ENCODE measurements around the gene CACNA1C.

The CACNA1C gene

DNA sequence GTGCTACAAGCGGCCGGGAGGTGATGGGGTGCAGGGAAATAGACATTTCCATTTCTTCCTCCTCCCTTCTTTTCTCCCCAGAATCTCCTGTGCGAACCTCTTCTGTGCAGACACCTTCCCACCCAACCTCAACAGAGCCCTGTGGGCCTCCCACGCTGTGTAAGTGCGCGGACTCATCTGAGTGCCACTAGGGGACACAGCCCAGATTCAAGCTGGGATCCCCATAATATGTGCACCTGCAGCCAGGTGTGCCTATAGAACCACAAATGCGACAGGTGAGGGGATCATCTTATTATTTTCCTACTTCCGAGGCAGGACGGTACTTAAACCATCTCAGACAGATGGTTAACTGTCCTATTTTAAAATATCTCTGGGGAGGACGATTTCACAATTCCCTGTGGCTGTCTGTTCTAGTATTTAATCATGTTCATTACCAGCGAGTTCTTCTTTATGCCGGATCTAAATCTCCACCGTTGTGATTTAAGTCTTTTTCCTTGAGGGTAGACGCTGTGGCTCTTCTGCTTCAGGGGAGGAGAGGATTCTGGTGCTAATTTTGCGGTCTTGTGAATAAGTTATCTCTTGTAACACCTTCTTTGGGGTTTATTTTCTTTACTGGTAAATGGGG is 17.2 kb upstream of the CACNA1C start:
- DNase-seq, result peak; percentile 9

DNA sequence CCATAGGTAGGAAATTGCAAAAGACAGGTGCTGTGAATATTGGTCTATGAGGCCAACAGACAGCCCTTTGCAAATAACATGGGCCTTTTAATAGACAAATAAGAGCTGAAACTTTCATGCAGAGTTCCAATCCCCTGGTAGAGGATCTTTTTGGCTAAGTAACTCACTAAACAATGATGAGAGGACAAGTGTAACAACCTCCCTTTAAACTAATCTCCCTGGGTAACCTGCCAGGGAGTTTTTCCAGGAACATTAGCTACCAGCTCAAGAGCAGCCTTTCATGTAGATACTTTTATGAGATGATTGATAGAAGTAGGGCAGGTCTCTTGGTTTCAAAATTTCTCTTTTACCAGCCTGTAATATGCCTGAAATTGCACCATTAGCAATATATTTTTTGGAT is 13.8 kb upstream of the CACNA1C start:
- no peak for DNase-seq

DNA sequence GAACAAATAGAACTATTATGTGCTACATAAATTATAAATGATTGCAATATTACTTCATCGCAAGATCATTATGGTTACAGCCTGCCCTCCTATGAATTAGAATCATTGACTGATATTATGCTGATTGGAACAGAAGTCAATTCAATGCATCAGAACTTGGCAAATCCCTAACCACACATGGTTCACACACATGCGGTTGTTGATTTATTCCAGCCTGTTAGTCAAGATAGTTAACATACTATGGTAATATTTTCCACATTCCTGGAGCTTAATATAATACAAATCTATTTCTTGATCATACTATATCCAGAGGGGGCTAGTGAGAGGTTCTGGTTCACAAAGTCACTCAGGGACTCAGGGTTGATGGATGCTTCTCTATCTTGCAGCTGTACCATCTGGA is 9.7 kb upstream of the CACNA1C start:
- DNase-seq, result no peak

DNA sequence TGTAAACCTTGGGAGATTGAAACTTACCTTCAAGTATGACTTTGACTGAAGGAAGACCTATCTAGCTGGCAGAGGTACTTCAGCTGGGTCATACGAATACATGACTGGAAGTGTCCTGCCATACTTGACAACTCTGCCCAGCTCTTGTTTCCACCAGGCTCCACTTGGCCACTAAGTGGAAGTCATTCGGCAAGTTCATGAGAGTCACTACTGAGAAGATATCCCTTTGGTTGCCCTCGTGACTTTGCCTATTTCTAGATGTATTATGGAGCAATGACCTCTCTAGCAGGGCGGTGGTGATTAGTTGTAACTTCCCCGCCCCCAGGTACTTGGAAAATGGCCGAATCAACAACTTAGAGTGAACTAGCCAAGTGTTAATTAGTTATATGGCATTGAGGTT is 8.6 kb upstream of the CACNA1C start:
- no peak for DNase-seq

DNA sequence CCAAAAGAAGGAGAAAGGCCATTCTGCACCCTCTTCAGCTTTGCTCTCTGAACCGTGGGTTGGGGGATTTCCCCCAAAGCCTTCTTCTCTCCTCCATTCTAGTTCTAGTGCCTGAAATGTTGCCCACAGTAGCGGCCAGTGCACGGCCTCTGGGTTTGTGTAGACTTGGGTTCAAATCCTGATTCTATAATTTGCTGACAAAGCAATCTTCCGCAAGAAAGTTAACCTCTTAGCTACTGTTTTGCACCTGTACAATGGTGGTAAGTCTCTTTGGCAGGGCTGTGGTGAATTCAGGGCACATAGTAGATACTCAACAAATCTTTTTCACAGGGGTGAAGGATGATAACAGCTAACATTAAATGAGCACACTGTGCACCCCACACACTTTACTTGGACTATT is 5.8 kb upstream of the CACNA1C start:
- DNase-seq, result no peak

DNA sequence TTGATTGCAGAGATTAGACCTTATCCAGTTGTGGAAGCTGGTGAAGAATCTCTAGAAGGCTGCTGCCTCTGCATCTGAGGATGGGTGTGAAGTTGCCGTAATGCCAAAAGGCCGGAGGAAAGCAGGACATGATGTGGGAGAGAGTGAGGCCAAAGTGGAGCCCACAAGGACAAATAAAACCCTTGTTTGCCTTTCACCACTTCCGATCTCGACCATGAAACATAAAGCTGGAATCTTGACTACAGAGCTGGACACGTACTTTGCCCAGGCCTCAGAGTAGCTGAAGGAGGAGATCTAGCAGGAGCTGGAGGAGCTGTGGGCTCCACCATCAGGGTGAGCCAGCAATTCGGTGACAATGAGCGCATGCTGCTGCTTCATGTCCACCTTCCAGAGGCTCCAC is 5.0 kb upstream of the CACNA1C start:
- no peak for DNase-seq

DNA sequence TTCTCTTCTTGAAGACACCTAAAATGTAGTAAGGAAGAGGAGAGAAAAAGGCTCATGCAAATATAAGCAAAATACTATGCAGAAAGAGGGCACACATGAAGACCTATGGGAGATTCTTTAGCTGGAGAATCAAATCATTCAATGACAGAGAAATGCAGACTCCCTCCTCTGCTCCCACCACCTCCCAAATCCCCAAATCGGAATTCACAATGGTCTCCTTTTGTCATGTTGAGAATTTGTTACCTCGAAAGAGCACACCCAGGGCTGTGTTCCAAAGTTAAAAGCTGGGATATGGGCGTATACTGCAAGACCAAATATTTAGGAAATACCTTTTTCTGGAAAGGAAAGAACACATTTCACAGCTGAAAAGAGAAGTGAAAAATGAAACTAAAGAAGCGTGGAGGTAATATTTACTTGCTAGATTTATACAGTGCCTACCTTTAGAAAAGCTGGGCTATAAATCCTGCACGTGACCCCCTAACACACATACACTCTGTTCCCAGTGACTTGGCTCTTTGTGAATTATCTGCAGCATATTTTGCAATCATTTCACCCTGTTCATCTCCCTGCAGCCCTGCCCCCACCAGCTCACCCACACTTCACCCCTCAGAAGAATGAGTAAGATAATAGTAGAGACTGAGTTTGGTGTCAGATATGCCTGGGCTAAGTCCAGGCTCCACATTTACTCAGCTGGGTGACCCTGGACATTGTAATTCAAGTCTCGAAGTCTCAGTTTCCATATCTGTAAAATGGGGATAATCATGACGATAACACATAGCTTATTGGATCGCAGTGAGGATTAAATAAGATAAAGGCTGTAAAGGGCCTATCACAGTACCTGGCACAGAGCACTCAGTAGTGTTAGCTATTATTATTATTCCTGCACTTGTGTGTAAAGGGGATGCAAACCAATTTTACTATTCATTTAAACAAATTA is 2.9 kb upstream of the CACNA1C start:
- DNase-seq, result no peak

DNA sequence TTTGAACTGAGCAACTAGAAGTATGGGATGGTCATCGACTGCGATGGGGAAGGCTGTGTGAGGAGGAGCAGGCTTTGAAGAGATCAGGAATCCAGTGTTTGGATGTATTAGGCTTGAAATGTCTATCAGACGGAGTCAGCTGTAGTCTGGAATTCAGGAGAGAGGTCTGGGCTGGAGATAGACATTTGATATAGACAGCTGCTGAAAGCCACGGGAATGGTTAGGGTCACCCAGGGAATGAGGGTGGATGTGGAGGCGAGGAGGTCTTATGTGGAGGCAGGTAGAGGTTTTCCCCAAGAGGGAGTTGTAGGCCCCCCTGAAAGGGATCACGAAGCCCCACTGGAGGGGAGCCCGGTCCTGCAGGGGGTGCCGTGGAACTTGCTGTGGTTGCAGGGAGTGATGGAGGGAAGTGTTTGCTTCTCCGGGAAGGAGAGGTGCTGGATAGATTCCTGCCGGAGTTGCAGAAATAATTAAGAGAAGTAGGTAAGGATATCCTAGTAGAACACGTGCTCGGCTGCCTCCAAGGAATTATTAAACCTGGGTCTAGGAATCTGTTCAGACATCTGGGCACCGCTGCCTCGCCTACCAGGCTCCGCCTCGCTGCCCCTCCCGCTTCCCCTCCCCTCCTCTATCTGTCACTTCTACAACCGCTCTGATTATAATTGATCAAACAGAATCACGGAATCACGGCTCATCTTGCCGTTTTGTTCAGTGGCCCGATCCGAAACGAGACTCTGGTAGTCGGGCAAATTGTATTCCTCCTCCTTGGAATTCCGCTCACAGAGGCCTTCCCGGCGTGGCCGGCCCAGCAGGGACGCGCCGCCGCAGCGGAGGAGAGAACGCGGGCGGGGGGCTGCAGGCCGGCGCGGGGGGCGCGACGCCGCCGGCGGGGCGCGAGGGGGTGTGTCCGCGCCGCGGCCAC is 826 bp upstream of the CACNA1C start:
- no peak for DNase-seq

DNA sequence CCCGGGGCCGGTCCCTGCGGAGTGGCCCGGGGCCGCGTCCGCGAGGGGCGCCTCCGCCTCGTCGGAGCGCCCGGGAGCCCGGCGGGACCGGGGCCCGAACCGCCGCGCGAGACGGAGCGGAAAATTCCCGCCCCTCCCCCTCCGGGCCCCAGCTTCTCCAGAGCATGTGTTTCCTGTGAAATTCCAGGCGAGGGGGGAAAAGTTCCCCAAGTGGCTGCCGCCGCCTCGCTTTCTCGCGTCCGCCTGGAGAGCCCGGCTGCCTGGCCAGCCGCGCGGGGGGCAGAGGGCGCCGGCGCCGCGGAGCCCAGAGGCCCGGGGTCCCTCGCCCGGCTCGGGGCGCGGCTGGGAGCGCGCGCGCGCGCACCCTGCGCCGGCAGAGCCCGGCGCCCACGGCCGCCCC is 904 bp downstream of the CACNA1C start:
- DNase-seq, result no peak

DNA sequence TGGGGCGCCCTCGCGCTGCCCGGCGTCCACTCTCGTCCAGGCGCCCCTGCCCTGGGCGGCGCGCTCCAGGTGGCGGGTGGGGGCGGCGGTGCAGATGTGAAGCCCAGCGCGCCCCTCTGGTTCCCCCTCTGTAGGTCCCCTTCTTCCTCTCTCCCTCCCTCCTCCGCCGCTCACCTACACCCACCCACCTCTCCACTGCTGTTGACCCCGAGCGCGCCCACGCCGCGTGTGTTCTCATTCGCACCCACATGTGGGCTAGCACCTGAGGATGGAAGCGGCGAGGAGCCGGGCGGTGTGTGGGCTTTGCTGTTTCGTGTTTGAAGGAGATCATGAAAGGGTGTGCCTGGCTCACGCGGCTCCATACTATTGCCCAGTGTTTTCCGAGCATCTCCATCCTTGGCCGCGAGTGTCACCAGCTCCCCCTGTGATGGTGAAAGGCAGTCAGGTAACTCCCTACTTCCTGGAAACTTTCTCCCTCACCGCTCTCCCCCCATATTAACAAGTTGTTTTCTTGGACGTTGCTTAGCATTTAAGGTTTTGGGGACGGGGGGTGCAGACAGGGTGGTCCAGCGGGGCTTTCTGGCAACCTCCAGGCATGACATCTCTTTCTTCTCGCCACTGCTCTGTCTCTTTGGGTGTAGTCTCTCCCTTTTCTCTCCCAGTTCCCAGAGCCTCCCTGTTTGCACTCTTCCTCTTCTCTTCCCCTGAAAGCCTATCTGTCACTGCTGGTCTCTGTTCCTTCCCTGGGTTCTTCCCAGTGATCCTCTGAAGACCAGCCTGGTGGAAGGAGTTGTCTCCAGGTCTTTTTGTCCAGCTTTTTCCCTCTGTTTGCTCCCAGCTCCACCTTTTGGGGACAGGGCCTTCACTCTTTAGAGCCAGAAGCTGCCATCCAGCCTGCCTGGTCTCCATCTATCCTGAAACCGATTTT is 1.6 kb downstream of the CACNA1C start:
- no peak for DNase-seq

DNA sequence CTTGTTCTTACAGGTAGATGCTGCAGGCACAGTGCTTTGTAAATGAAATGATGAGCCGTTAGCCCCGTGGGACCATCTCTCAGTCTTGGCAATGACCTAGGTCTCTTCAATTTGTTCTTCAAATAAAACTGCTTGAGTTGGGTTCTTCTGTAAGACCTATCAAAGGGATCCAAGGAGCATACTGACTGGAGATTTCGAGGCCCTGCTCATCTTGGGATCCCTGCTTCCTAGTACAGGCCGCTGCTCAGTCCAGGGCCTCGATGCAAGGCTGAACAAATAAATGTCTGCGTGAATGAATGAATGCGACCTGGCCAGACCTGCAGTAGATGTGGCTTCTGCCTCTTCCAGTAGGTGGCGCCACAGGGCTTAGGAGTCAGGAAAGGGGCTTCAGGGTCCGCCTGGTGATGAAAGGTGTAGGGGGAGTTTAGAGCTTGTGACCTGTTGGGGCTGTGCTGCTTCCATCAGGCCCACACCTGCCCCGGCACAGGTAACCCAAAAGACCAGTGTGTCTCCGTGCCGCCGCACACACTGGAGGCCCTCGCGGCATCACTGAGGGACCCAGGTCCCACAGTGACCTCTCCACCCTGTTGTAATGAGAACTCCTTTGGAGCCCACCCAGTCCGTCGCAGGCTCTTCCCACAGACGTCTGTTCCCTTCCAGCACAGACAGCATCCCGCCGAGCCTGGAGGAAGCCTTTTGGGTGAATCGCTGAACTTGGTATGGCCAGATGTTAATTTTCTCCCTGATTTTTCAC is 4.4 kb downstream of the CACNA1C start:
- peak; percentile 21 for DNase-seq

DNA sequence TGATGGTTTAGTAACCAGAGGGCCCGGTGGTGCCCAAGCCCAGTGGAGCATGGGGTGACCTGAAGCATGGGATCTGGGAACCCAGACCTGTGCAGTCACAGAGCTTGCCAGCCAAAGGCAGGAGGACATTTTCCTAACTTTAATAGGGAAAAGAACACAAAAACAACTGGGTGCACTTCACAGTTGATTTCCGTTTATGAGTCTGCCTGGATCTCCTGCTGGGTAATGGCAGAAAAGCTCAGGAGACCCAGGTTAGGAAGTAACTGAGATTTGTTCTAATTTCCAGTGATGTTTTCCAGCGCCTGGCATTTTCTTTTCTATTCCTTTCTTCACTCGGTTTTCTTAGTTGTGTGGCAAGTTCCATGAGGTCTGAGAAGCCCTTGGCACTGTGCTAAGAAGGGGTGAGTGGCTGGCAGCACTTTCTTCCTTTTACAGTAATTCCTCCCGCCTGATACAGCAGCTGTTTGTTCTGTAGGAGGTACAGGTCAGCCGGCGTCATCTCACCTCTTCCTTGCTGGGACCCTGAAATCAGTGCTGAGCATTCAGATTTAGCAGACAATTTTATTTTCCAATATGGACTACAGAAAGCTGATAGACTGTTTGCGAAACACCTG is 5.1 kb downstream of the CACNA1C start:
- no peak for DNase-seq

DNA sequence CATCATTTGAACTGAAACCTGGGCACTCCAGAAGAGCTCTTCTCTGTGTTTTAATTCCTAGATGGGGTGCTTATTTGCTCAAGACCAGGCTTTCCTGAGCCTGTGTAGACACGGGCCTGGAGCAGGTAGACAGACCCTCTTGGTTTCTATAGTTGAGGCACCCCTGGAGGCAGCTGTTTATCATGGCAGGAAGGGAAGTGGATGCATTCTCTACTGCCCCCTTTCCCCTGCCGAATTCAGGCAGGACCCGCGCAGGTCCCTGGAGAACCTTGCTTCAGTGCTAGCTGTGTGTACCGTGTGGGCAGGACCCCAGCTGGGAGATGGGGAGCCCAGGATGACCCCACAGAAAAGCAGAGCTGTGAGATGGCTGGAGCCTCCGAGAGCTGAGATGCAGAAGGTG is 6.0 kb downstream of the CACNA1C start:
- no peak for DNase-seq

DNA sequence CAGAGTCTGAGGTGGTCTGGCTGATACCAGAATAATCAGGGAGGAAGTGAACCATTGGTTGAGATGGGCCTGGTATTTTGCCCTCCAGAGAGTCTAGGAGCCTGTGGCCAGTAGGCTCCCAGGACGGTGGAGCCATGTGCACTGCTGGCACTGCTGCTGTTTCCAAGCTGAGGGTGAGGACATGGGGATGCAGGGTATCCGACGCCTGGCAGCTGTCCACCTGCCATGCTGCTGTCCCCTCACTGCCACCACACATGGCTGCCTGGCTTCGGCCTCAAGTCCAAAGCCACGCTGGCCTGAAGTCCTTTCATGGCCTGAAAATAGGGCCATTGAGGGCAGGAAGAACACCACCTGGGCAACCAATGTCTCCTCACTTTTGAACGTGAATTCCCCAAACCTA is 8.6 kb downstream of the CACNA1C start:
- DNase-seq, result no peak

DNA sequence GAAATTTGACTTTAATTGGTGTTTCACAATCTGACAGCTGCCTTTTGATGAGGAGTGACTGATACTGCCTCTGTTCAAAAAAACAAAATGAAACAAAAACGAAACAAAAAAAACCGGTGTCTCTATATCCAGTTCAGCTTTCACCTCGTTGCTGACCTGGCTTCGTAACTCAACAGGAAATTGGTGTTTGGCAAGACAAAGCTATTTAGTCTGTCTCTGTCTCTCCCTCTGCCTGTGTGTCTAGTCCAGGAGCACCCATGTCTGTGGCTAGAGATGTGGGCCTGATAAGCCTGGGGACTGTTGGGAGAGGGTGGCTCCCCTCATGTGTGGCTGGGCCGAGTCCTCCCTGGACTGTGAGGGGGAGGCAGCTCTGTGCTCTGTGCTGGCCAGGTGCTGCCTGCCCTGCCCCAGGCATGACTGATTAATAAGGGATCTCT is 11.3 kb downstream of the CACNA1C start:
- no peak for DNase-seq

DNA sequence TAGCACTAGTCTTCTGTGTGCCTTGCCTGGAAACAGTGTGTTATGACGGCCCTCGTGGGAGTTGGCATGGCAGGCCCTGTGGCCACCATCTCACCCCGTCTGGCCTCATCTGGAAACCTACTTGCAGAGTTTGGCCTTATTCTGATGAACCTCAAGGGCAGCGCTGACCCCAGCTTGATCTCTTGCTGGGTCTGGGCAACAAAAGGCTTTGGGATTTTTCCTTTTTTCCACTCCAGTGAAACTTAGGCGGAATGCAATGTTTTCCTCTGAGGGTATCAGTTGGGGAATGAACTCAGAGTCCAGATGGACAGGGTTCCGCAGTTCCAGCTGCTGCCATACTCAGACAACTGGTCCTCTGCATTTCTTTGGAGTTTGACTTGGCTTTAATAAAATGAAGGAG is 15.9 kb downstream of the CACNA1C start:
- no peak for DNase-seq

DNA sequence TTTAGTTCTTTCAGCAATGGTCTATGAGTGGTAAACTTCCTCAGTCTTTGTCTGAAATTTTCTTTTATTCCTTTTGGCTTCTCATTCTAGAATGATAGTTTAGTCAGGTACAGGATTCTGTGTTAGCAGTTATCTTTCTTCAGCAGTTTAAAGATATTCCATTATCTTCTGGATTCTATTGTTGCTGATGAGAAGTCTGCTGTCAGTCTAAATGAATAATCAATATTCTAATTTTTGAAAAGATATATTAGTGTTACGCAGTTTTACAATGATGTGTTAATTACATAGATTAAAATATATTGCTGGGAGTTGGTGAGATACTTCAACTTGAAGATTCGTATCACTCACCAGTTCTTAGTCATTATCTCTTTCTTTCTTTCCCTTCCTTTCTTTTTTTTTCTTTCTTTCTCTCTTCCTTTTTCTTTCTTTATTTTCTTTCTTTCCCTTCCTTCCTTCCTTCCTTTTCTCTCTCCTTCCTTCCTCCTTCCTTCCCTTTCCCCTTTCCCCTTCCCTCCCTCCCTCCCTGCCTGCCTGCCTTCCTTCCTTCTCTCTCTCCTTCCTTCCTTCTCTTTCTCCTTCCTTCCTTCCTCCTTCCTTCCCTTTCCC is 17.8 kb downstream of the CACNA1C start:
- no peak for DNase-seq

DNA sequence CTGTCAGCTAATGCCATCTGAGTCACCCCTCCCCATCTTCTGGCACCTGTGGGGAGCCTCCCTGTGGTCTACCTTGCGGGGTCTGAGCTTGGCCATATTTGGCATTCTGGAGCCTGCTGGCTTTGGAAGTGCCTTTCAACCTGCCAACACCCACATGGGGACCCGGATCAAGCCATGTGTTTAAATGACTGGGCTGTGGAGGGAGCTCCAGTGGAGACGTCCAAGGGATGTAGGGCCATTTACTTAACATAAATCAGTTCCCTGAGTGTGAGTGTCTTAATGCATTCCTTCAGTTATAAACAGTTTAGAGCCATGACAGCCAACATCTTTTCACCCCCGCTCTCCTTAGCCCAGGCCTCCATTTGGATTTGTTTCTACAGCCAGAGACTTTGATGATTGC is 22.0 kb downstream of the CACNA1C start:
- no peak for DNase-seq

DNA sequence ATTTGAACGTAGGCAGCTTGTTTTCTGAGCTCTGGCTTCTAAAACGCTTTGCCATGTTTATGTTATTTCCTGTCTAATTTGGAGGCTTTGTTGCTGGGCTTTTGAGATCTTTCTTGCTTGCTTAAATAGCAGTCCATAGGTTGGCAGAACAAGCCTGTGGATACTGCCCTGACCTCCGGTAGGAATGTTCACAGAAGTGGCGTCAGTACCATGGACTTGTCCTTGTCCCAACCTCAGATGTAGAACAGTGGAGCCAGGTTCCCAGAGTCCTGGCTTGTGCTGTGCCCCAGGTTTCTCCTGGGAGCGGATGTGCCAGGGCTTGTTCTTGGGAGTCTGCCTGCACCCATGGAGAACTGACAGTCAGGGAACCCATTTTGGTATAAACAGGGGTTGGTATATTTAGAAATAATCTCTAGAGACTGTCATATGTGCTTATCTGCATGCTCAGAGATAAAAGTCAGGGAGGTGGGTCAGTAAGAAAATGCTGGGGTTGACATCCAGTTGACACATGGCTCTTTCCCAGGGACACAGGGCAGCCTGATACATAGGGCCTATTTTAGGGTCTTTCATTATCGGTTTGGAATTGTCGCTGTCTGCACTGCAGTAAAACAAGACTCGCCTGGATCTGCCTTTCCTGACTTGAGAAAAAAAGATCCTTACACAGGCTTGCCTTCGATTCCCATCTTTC is 22.9 kb downstream of the CACNA1C start:
- DNase-seq, result no peak

DNA sequence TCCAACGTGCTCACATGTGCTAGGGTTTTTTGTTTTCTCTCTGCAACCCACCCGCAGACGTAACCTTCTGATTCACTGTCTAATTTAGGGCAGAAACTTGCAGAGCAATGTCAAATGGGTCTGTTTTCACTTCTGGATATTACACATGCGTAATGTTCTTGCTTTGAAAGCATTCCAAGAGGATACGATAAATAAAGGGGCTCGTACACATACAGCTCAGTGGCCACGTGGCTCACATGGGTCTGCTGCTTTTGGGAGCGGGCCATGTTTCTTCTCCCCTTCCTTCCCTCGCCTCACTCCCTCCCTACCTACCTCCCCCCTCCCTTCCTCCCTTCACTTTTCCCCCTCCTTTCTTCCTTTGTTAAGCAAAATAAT is 23.4 kb downstream of the CACNA1C start:
- no peak for DNase-seq

Data from activated naive CD4-positive, alpha-beta T cell treated with Interleukin-2 at 50 U/mL for 16 hours (primary cell).